DMS153 treated with DMSO at 0.1 percent for 48 hours (cell line): Measurements from ENCODE around the gene DCBLD1.

Source experiments
- DNase-seq: peaks from one replicate; lab custom pipeline; 2025; ENCODE audit not compliant: unreplicated experiment; lab: John Stamatoyannopoulos, UW

Gene DCBLD1

DNA sequence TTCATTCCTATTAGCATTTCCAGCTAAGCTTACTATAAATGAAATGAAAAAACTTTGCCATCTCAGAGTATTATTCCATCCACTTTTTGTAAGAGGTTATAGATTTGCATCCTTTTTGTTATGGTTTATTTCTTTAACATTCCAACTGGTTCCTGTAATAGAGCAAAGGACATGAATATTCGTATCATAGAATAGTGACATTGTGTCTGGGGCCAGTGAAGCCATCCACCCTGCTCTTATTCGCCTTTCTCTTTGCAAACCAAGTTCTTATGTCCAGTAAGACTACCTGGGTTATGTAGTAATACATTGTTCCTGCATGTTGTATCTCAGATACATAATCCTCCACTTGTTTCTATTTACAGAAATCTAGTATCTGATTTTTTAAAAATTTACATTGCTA lies 43.1 kb downstream of the DCBLD1 start:
- no peak for DNase-seq

DNA sequence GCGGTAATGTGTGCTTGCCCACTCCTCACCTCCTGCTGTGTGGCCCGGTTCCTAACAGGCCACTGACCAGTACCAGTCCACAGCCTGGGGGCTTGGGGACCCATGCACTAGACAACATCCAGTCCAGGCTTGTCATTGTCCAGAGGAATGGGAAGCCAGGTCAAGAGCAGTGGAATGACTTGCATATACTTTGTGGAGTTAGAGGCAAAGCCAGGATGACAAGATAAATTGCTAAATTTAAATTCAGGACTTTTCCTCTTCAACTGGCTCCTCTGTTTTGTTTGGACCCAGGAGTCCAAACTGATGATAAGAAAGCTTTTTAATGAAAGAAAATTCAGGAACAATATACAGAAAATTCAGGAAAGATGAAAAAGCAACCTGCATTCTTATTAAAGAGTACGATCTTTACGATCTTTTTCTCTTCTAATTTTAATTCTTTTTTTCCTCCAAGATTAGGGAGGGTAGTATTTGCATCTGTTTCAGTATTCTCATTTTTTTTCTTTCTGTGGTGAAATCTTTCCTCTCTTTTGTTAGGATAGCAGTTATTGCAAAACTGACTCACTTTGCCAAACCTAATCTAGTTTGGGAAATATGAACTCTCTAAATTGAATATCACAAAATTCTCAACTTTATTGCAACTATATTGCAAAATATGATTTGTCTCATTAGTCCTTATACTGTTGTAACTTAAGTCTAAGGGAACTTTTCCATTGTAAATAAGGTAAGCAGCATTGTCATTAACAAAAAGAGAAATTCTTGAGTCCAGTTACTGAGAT lies 48.2 kb downstream of the DCBLD1 start:
- no peak for DNase-seq

DNA sequence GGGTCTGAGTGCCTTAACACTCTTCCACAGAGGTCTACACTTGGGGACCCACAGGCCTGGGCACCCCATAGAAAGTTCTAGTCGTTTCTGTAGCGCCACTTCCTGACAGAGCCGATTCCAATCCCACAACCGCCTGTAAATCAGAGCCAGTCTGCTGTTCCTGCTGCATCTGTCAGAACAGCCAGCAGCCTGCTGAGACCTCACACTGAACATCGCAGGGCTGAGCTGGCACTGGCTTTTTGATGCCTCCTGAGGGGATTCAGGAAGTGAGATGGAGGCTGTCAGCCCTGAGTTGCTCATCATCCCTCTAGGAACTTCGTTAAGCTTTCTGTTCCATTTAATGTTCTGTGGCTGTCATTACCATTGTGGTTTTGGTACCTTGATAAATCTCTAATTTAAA lies 48.9 kb downstream of the DCBLD1 start:
- no peak for DNase-seq

DNA sequence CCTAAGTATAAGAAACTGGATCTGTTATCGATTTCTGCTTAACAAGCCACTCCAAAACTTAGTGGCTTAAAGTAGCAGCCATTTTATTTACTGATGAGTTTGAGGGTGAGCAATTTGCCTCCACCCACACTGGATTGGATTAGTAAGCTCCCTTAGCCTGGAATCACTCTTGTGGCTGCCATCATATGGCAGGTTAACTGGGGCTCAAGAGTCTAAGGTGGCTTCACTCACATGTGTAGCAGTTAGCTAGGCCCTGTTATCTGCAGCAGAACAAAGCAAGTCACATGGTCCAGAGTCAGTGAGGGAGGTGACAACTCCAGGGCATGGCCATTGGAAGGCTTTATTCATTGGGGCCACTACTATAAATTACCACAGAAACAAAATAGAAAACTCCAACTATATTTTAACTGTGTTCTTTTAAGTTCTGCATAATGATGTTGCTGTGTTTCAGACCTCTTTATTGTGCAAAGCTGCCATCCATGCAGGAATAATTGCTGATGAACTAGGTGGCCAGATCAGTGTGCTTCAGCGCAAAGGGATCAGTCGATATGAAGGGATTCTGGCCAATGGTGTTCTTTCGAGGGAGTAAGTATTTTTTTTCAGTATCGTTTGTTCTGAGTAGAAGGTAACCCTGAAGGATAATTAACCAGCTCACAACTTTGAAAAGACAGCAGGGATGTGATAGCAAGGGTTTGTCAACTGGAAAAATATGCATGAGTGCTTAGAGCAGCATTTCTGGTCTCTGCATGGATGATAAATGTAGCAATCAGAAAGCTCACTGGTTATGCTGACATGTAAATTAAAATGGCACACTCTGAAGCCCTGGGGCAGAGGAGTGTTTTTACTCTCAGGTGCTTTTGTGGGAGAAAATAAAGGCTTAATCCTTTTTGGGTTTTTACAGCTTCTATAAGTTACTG lies 49.6 kb downstream of the DCBLD1 start:
- no peak for DNase-seq

DNA sequence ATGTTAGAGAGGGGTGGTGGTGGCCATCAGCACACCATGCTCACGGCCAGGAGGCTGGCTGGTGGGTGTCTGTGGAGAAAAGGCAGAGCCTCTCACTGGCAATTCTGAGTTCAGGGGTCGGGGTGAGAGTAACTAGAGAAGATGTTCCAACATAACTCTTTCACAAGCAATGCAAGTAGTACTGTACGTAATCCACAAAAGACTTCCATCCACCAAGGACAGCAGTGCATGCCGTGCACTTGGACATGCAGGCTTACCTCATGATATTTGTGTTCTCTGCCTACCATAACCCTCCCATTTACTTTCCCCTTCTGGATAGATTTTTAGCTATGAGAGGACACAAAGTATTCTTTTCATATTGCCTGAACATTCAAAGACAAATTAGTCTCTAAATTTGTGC lies 51.3 kb downstream of the DCBLD1 start:
- no peak for DNase-seq

DNA sequence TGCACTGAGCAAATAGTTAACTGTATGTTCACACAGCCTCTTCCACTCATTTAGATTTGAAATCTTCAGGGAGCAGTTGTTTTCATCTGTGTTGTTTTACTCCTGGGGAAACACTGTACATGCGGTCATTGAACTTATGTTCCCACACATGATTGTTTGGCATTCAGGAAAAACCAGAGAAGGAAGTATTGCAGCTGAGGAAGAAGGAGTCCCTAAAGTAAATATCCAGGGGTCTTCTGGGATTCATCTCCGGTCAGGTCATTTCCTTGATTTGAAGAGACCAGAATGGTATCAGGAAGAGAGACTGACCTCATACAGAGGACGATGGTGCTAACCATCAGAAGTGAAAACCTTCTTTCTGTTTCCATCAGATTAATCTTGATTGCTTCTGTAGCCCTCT lies 52.5 kb downstream of the DCBLD1 start:
- DNase-seq = no peak

DNA sequence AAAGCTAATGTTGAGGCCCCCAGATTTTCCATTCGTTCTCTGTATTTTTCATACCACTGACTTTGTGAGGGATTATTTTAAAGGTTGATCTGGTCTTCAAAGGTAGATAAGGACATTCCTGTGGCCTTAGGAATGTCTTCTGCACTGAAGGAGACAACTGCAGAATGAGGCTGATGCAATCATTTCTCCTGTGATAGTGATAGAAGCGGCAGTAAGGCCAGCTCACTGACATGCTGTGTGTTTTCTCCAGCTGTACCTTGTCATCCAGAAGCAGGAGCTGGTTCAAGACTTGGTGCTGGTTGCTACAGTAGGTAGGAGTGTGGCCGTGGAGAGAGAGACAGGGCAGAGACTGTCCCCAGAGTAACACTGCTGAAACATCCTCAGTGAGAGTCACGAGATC lies 53.8 kb downstream of the DCBLD1 start:
- DNase-seq = no peak

DNA sequence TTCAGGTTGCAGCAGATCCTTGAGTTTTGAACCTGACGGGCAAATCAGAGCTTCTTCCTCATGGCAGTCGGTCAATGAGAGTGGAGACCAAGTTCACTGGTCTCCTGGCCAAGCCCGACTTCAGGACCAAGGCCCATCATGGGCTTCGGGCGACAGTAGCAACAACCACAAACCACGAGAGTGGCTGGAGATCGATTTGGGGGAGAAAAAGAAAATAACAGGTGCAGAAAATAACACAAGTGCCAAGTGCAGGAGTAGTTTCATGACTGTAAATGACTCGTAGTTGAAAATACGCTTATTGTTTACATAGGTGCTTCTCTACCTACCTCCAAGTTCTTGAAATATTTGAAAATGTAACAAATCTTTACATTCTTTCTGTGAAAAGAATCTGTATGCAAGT lies 56.1 kb downstream of the DCBLD1 start:
- no peak for DNase-seq

DNA sequence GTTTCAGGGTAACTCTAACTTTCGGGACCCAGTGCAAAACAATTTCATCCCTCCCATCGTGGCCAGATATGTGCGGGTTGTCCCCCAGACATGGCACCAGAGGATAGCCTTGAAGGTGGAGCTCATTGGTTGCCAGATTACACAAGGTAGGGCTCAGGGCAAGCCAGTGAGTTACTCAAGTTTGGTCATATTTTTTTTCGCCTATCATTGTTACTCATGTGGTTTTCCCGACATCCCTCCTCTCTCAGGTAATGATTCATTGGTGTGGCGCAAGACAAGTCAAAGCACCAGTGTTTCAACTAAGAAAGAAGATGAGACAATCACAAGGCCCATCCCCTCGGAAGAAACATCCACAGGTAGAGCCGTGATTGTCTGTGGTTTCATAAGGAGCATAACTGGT lies 58.2 kb downstream of the DCBLD1 start:
- no peak for DNase-seq

DNA sequence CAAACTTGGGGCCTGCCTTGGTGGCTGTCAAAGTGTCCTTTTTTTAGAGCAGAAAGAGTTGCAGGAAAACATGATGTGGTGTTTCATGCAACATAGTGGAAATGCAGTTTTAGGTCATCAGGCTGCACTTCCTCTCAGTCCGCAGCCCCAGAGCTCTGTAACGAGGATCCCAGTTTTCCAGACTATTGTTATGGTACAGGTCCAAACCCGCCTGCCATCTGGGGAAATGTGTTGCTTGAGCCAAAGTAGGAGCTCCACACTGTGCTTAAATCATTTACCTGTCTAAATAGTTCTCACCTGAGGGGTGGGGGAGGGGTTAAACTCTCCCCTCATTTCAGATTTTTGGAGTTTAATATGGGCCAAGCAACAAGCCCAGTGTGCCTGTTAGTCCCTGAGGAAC lies 60.0 kb downstream of the DCBLD1 start:
- DNase-seq = no peak

DNA sequence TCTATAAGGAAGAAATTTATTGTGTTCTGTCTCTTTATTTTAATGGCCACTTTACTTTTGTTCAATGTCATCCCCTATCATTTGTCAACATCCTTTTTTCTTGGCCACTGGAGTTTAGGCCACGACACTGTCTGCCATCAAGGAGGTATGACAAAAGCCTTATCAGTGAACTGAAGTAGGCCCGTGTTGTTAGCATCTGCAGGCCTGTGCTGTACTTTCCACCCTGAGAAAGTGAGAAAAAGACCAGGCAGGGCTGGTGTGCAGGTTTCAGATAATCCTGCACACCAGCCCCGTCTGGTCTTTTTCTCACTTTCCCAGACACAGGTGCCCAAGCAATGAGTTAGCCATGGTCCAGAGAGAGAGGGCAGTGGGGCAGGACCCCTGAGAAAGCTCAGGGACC lies 62.2 kb downstream of the DCBLD1 start:
- DNase-seq = no peak

DNA sequence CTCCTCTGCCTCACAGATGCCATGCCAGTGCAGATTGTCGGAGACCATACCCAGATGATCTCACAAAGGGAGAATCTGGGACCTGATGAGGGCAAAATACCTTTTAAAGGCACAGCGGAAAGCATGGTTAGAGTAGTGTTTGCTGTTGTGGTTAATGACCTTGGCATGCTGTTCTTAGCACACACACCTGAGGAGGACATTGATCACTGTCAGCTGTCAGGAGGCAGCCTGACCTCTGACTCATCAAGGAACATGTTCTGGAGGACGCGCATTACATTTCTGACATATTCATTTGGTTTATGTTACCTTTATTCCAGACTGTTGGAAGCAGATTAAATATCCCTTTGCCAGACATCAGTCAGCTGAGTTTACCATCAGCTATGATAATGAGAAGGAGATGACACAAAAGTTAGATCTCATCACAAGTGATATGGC lies 62.7 kb downstream of the DCBLD1 start:
- no peak for DNase-seq

DNA sequence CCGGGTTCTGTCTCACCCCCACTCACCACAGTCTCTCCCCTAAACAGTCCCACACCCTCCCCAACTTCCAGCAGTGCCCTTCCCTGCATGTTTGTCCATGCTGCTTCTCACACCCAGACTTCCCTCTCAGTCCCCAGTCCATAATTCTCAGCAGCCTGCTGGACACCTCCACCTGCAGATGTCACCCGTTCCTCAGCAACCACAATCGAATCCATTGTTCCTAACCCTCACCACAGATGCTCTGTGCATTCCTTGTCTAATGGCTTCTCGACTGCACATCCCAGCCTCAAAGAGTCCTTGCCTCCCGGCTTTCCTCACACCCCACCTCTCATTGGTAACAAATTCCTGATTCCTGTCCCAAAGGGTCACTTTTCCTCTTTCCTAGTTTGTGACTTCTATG lies 64.2 kb downstream of the DCBLD1 start:
- no peak for DNase-seq

DNA sequence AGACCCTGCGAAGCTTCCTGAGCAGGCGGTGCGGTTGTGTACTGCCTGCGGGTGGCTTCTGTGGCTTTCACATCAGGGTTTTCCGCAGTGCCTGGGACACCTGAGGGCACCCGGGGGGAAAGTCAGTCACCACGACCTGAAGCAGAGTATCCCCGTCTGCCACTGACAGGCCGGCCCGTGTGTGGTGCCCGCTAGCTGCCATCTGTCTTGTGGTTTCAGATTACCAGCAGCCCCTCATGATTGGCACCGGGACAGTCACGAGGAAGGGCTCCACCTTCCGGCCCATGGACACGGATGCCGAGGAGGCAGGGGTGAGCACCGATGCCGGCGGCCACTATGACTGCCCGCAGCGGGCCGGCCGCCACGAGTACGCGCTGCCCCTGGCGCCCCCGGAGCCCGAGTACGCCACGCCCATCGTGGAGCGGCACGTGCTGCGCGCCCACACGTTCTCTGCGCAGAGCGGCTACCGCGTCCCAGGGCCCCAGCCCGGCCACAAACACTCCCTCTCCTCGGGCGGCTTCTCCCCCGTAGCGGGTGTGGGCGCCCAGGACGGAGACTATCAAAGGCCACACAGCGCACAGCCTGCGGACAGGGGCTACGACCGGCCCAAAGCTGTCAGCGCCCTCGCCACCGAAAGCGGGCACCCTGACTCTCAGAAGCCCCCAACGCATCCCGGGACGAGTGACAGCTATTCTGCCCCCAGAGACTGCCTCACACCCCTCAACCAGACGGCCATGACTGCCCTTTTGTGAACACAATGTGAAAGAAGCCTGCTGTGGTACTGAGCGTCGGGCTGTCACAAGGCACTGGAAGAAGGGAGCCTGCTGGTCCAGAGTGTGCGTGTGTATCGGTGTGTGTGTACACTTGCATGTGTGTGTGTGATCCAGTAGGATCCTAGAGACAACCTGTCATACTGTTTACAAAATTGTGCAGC lies 65.5 kb downstream of the DCBLD1 start:
- DNase-seq = peak; percentile 32

DNA sequence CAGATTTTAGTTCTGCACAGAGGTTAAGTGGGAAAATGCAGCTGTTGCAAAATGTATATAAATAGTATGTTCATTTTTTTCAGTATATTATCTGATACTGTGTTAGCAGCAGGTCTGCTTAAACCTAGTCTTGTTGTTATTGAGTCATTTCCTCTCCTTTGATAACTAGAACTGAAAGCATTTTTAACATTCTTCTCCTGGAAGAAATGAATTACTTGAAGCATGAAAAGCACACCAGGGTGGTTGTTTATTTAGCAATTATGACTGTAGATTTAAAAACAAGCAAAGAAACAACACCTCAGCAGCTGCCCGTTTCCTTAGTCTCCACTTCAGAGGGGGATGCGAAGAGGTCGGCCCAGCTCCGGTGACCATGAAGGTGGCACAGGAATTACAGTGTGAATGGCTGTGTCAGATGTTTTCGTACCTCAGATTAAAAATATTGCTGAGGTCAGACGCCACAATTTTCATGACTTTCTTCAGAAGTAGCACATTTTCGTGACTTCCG lies 66.4 kb downstream of the DCBLD1 start:
- no peak for DNase-seq

DNA sequence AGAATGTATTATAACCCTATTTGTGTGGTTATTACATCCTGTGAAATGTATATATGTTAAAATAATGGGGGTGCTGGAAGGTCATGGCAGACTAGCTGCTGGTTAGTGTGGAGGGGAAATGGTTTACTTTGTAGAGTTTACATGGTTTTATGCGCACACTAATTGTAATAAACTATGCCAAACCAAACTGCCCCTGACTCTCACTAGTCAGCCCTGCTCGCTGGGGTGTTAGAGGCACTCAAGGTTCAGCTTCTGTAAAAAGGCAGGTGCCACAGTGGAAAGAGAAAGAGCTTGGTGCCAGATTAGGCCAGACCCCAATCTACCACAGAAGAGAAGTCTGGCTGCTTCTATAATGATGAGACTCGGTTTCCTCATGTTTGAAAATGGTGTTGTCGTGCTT lies 67.1 kb downstream of the DCBLD1 start:
- no peak for DNase-seq

DNA sequence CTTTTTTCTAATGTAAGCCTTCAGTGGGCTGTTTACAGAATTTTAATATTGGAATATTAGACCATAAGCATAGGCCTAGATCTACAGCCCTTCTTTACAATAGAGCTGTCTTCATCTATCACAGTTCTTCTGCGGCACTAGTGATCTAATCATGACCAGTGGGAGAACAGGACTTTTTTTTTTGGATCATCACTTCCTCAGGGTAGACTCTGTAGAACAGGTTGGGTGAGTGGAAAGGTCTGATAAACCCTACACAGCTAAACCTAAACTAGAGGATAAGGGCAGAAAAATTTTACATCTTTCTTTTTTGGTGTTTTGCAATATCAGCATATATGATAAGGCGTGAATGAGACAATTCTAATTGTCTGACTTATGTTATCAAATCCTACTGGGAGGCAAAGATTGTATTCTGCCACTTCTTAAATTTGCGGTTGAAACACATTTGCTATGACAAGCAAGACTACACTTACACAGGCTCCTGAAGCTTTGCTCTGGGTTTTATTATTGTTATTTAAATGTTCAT lies 67.7 kb downstream of the DCBLD1 start:
- no peak for DNase-seq

DNA sequence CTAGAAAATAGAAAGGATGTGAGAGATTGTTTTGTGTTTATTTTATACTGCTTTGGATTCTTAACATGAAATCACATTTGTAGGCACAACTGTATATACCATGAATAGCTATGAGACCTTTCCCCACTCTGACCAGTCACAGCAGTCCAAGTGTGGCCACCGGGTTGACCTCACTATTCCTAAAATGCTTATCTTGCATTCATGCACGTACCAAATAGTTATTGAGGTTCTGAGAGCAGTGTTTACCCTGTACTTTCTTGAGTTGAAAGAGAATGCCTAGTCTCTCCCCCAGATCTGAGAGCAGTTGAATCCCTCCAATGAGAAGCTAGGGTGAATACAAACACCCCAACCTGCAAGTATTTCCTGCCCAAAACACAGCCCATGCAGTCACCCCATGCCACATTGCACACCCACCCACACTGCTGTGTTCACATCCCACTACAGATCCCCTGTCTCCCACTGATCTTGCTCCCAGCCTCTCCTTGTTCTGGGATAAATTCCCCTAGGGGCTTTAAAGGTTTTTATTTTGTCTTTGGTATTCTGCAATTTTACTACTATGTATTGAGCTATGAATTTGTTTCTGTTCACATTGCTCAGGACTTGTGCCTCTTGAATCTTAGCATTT lies 68.3 kb downstream of the DCBLD1 start:
- no peak for DNase-seq

DNA sequence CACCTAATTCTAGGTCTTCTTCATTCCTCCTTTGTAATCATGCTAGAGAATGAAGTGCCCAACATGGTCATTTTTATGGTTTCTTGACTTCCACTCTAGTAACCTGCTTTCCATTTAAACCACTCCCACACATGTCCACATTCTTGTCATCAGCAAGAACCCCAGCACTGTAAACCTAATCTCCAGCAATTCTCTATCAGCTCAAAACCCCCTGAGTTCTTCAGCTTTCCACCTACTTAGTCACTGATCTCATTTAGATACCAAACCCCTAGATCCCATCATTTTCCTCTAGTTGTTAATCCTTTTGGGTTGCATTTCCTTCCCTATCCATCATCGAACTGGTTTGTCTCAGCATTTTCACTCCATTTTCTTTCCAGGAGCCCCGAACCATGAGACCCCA lies 70.1 kb downstream of the DCBLD1 start:
- DNase-seq = no peak

DNA sequence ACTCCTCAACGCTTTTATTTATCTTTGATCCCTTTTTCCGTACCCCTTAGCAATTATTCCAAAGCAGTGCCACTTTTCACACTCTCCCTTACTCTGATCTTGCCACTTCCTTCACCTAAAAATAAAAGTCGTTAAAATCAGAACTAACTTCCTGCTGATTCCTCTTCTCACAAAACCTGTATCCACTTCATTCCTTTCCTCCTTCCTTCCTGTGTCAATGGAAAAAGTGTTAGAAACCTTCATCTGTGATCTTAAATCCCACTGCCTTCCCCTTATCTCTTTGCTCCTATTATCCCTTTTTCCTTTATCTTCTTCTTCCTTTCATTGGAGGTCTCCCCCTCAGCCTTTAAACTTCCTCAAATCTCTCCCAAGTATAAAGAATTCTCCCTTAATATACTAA lies 70.7 kb downstream of the DCBLD1 start:
- DNase-seq = no peak
